H1 (cell line): ENCODE measurements around the gene HSFX4. TPM values are rescaled to one million over a fixed set of nuclear protein-coding genes. Genes with fewer than 3 reads are reported as not detected.

Experiments used
- CTCF ChIA-PET: fragments of 300-600 bp; sonication (Branson Sonifier 250); formaldehyde crosslinking; loops from one replicate; lab custom pipeline; 2021; ENCODE audit not compliant: partially characterized antibody; lab: Charles Lee
- POLR2A ChIA-PET: fragments of 300-600 bp; sonication (Branson Sonifier 250); formaldehyde crosslinking; loops from one replicate; lab custom pipeline; 2021; ENCODE audit warnings: inconsistent platforms; ENCODE audit not compliant: partially characterized antibody; lab: Charles Lee
- DNase-seq, 2 experiments: peaks; one replicate each; pipeline versions ENCODE4 v3.0.0 to v3.0.0-alpha.2; 2010 to 2022; ENCODE audit warnings: low spot score in 2 of 2, low read depth in 1 of 2, mixed read lengths in 1 of 2
- FAIRE-seq: peaks from 2 replicates; lab custom pipeline; 2011; peaks lifted over from hg19 to GRCh38; lab: Jason Lieb, UNC
- H2AFZ ChIP-seq: 2 replicates; pipeline ENCODE4 v1.8.1; 2012; ENCODE audit warnings: low read length, inconsistent platforms
- H2AK5ac ChIP-seq: 2 replicates; pipeline ENCODE4 v1.6.1; 2013; ENCODE audit warnings: low read depth, low read length
- H2BK120ac ChIP-seq: replicated peaks from 2 replicates; pipeline ENCODE3; 2013; ENCODE audit warnings: low read depth, low read length, inconsistent platforms
- H2BK12ac ChIP-seq: 2 replicates; pipeline ENCODE4 v1.6.1; 2013; ENCODE audit warnings: low read depth, low read length
- H2BK15ac ChIP-seq: 2 replicates; pipeline ENCODE4 v1.6.1; 2013; ENCODE audit warnings: low read length
- H2BK20ac ChIP-seq: 2 replicates; pipeline ENCODE4 v1.6.1; 2013; ENCODE audit warnings: low read length
- H2BK5ac ChIP-seq: 2 replicates; pipeline ENCODE4 v1.6.1; 2013; ENCODE audit warnings: low read depth, low read length
- H3K14ac ChIP-seq: 2 replicates; pipeline ENCODE4 v1.6.1; 2013; ENCODE audit warnings: inconsistent platforms; ENCODE audit not compliant: insufficient read length
- H3K18ac ChIP-seq: 2 replicates; pipeline ENCODE4 v1.6.1; 2013; ENCODE audit warnings: low read length; ENCODE audit errors: extremely low read depth
- H3K23ac ChIP-seq: 2 replicates; pipeline ENCODE4 v1.6.1; 2013; ENCODE audit warnings: inconsistent platforms; ENCODE audit not compliant: insufficient read length
- H3K23me2 ChIP-seq: 2 replicates; pipeline ENCODE4 v1.6.1; 2013; ENCODE audit warnings: low read depth, low read length
- H3K27ac ChIP-seq: 2 replicates; pipeline ENCODE4 v1.6.1; 2011; ENCODE audit warnings: low read depth, low read length, inconsistent platforms
- H3K27me3 ChIP-seq, 4 experiments: replicated peaks in 1 of 4; 1 replicate in 1 of 4; 2 replicates in 3 of 4; pipeline versions ENCODE4 v1.6.1 to v1.8.1; 2011 to 2013; ENCODE audit warnings: low read length in 3 of 4, mild to moderate bottlenecking in 3 of 4, inconsistent platforms in 2 of 4, mixed read lengths in 2 of 4, moderate library complexity in 1 of 4; ENCODE audit not compliant: control insufficient read depth in 3 of 4, insufficient read depth in 3 of 4; ENCODE audit errors: extremely low read depth in 1 of 4
- H3K36me3 ChIP-seq, 4 experiments: 2 replicates each; pipeline versions ENCODE4 v1.6.1 to v1.8.1; 2011 to 2013; ENCODE audit warnings: mild to moderate bottlenecking in 4 of 4, low read length in 3 of 4, moderate library complexity in 2 of 4, control low read depth in 1 of 4, inconsistent platforms in 1 of 4; ENCODE audit not compliant: insufficient read depth in 4 of 4, control insufficient read depth in 2 of 4
- H3K4ac ChIP-seq: replicated peaks from 2 replicates; pipeline ENCODE3; 2013; ENCODE audit warnings: low read length, low read depth, mixed read lengths, inconsistent platforms; ENCODE audit not compliant: insufficient read length
- H3K4me1 ChIP-seq, 4 experiments: replicated peaks in 1 of 4; 1 replicate in 1 of 4; 2 replicates in 3 of 4; pipeline versions ENCODE4 v1.6.1 to v1.8.1; 2011 to 2013; ENCODE audit warnings: low read length in 3 of 4, inconsistent platforms in 2 of 4, mixed read lengths in 1 of 4; ENCODE audit not compliant: insufficient read depth in 4 of 4, control insufficient read depth in 3 of 4
- H3K4me2 ChIP-seq, 2 experiments: 2 replicates each; pipeline versions ENCODE4 v1.6.1 to v1.8.1; 2011 to 2013; ENCODE audit warnings: low read depth in 2 of 2, low read length in 2 of 2, control low read depth in 1 of 2, inconsistent platforms in 1 of 2, mild to moderate bottlenecking in 1 of 2; ENCODE audit not compliant: insufficient read depth in 1 of 2
- H3K4me3 ChIP-seq, 4 experiments: fragments of 200-600, 300-600 bp in 1 of 4; sonication (generic), shearing (Covaris generic), sonication (Bioruptor Twin) in 1 of 4; 2 replicates each; pipeline versions ENCODE4 v1.5.1 to v1.8.1; 2011 to 2016; ENCODE audit warnings: low read length in 4 of 4, low read depth in 3 of 4, control low read depth in 2 of 4, inconsistent platforms in 2 of 4, mild to moderate bottlenecking in 2 of 4, mixed read lengths in 1 of 4, moderate library complexity in 1 of 4; ENCODE audit not compliant: insufficient read depth in 2 of 4; ENCODE audit errors: extremely low read depth in 1 of 4
- H3K56ac ChIP-seq: replicated peaks from 2 replicates; pipeline ENCODE3; 2013; ENCODE audit warnings: low read depth, mild to moderate bottlenecking, mixed read lengths, low read length, inconsistent platforms; ENCODE audit not compliant: insufficient read length
- H3K79me1 ChIP-seq: 2 replicates; pipeline ENCODE4 v1.6.1; 2013; ENCODE audit warnings: low read depth, low read length, control low read depth
- H3K79me2 ChIP-seq, 2 experiments: 2 replicates each; pipeline versions ENCODE4 v1.6.1 to v1.8.1; 2012 to 2013; ENCODE audit warnings: low read length in 2 of 2, mild to moderate bottlenecking in 2 of 2, inconsistent platforms in 1 of 2; ENCODE audit not compliant: insufficient read depth in 2 of 2, control insufficient read depth in 1 of 2
- H3K9ac ChIP-seq, 4 experiments: replicated peaks in 1 of 4; 1 replicate in 1 of 4; 2 replicates in 3 of 4; pipeline versions ENCODE4 v1.6.1 to v1.8.1; 2011 to 2013; ENCODE audit warnings: low read depth in 3 of 4, low read length in 3 of 4, control low read depth in 2 of 4, mild to moderate bottlenecking in 2 of 4, moderate library complexity in 2 of 4, inconsistent platforms in 1 of 4; ENCODE audit errors: extremely low read depth in 1 of 4
- H3K9me3 ChIP-seq, 2 experiments: 2 replicates each; pipeline versions ENCODE4 v1.6.1 to v1.8.1; 2012 to 2013; ENCODE audit warnings: mild to moderate bottlenecking in 2 of 2, moderate library complexity in 2 of 2, control low read depth in 1 of 2, inconsistent platforms in 1 of 2, low read depth in 1 of 2, low read length in 1 of 2, mixed read lengths in 1 of 2; ENCODE audit not compliant: insufficient read depth in 2 of 2
- H4K20me1 ChIP-seq, 2 experiments: replicated peaks in 1 of 2; 2 replicates each; pipeline versions ENCODE3 to v1.8.1; 2011 to 2013; ENCODE audit warnings: inconsistent platforms in 2 of 2, low read length in 2 of 2, mild to moderate bottlenecking in 1 of 2; ENCODE audit not compliant: insufficient read depth in 2 of 2, control insufficient read depth in 1 of 2
- H4K5ac ChIP-seq: 2 replicates; pipeline ENCODE4 v1.6.1; 2013; ENCODE audit warnings: low read length, low read depth, mixed read lengths, inconsistent platforms; ENCODE audit not compliant: insufficient read length
- H4K8ac ChIP-seq: 2 replicates; pipeline ENCODE4 v1.8.0; 2013; ENCODE audit warnings: mild to moderate bottlenecking, moderate library complexity, low read length, inconsistent platforms; ENCODE audit not compliant: insufficient read depth; ENCODE audit errors: extremely low read depth
- H4K91ac ChIP-seq: replicated peaks from 2 replicates; pipeline ENCODE3; 2013; ENCODE audit warnings: low read length, mixed read lengths, inconsistent platforms; ENCODE audit not compliant: insufficient read length
- ATF2 ChIP-seq: IDR thresholded peaks from 2 replicates; pipeline ENCODE4 v1.6.1; 2012; ENCODE audit warnings: low read length, inconsistent platforms
- CHD2 ChIP-seq: IDR thresholded peaks from 2 replicates; pipeline ENCODE4 v1.6.1; 2012; ENCODE audit warnings: low read length, improper control_type of control experiment
- CTBP2 ChIP-seq: IDR thresholded peaks from 2 replicates; pipeline ENCODE4 v1.7.0; 2011; ENCODE audit warnings: borderline replicate concordance, mild to moderate bottlenecking, moderate library complexity, mixed read lengths, low read length; ENCODE audit not compliant: insufficient read depth, insufficient read length
- EZH2 ChIP-seq: fragments of 200-600 bp; sonication (generic); IDR thresholded peaks from 2 replicates; pipeline ENCODE4 v1.7.1; 2012; ENCODE audit warnings: low read depth, mild to moderate bottlenecking, moderate library complexity, low read length, inconsistent platforms; ENCODE audit not compliant: severe bottlenecking
- GTF2F1 ChIP-seq: IDR thresholded peaks from 2 replicates; pipeline ENCODE4 v1.6.1; 2012; ENCODE audit warnings: low read depth, low read length, improper control_type of control experiment, borderline replicate concordance
- HDAC2 ChIP-seq, 2 experiments: fragments of 300-600 bp in 1 of 2; sonication (generic) in 1 of 2; IDR thresholded peaks; 2 replicates each; pipeline ENCODE4 v1.6.1; 2011 to 2012; ENCODE audit warnings: low read depth in 2 of 2, low read length in 2 of 2, mild to moderate bottlenecking in 2 of 2, moderate library complexity in 2 of 2, borderline replicate concordance in 1 of 2, inconsistent platforms in 1 of 2
- NRF1 ChIP-seq: IDR thresholded peaks from 2 replicates; pipeline ENCODE4 v1.6.1; 2011; ENCODE audit warnings: mild to moderate bottlenecking, low read depth, low read length, improper control_type of control experiment
- SP2 ChIP-seq: IDR thresholded peaks from 2 replicates; pipeline ENCODE4 v1.6.1; 2012; ENCODE audit warnings: mild to moderate bottlenecking, low read length, inconsistent platforms
- USF2 ChIP-seq: IDR thresholded peaks from 2 replicates; pipeline ENCODE4 v1.6.1; 2011; ENCODE audit warnings: low read length, improper control_type of control experiment
- WGBS, 2 experiments: shearing (Covaris generic) in 1 of 2; methylation state at CpG; one replicate each; pipeline versions ENCODE4 v1.1.6 to v1.1.7; 2013 to 2015; ENCODE audit warnings: low lambda C conversion rate in 2 of 2, mixed read lengths in 2 of 2, inconsistent platforms in 1 of 2, low coverage in 1 of 2, missing lambda C conversion rate in 1 of 2; ENCODE audit not compliant: insufficient replicate concordance in 2 of 2, insufficient coverage in 1 of 2, insufficient read length in 1 of 2; ENCODE audit errors: extremely low coverage in 1 of 2, missing lambda C conversion rate in 1 of 2; 5-methylcytosine and 5-hydroxymethylcytosine counted together
- polyA plus RNA-seq, 7 experiments: library from polyadenylated mRNA; depleted of rRNA in 3 of 7; stranded (reverse) in 5 of 7; unstranded in 2 of 7; fragments of >200 nt in 5 of 7; fragments of 200-250 nt in 2 of 7; gene quantifications; 1 replicate in 5 of 7; 2 replicates in 1 of 7; 4 replicates in 1 of 7; pipeline versions ENCODE4 v1.2.1 to v1.2.3, GENCODE V29; 2011 to 2013; ENCODE audit warnings: missing spikeins in 2 of 7, mixed read lengths in 2 of 7
- total RNA-seq: library from RNA; stranded (reverse); fragmentation: NEBNext Ultra II Directional; extraction: Animal tissue kit (Norgen Biotek cat#: 25700); gene quantifications from 2 replicates; pipeline ENCODE4 v1.2.1, GENCODE V29; 2021

The HSFX4 gene
- total and polyA plus RNA-seq, 2 of the 8 experiments (the other 6 are each of a cell fraction or from before 2014, with no cell fraction given): not detected

GRCh38 chrX:149961572-149961971, 32.2 kb downstream of the HSFX4 start:
- Histone ChIP-seq H3K56ac (no peak overlapping the region), H2AFZ (no peak overlapping the region), H2BK20ac (no peak overlapping the region), H4K91ac (no peak overlapping the region), H3K79me2 (no peaks in the 10 kb centered on the region), H2BK12ac (no peak overlapping the region), H3K9ac (no peak overlapping the region), H3K23me2 (no peaks in the 10 kb centered on the region), H2BK5ac (no peak overlapping the region), H3K18ac (no peak overlapping the region), H2BK15ac (no peak overlapping the region), H3K79me1 (no peaks in the 10 kb centered on the region), H3K4me1 (no peaks in the 10 kb centered on the region), H3K9me3 (no peaks in the 10 kb centered on the region; a peak in 1 of 4 replicates), H4K8ac (no peak overlapping the region), H2BK120ac (no peak overlapping the region), H2AK5ac (no peak overlapping the region), H3K4ac (no peak overlapping the region), H3K23ac (no peak overlapping the region), H3K27ac (no peak overlapping the region), H3K36me3 (peaks cover 0 to 2% (median 0%) of the 10 kb centered on the region in 4 experiments; a peak in 1 of 8 replicates), H3K4me3 (no peak overlapping the region), H3K14ac (no peak overlapping the region), H3K27me3 (no peaks in the 10 kb centered on the region), H4K5ac (no peak overlapping the region), H3K4me2 (no peak overlapping the region), H4K20me1 (no peaks in the 10 kb centered on the region)
- ChIA-PET CTCF (no interaction called here), POLR2A (interaction anchor here (0.9 kb wide), 1 partner anchor 21 kb away, joined by 3 read pairs; no protein-coding TSS in a partner anchor)
- no peak for DNase-seq
- 95% methylated on average over 2 of the region's 2 CpGs; no CpG with 5 or more reads in 1 of the 2 experiments for WGBS, 2 experiments
- FAIRE-seq: no peak
- TF ChIP-seq EZH2 (no peak), NRF1 (no peak), USF2 (no peak), HDAC2 (IDR thresholded peaks at IDR 0.05; ENCODE audit: borderline replicate concordance in 1 of 2, low read depth in 2 of 2, low read length in 2 of 2) (no peak), GTF2F1 (no peak), ATF2 (no peak), CTBP2 (no peak), CHD2 (no peak), SP2 (no peak)
